HCT116 (cell line): ENCODE data around the gene SPTSSA. TPM values are rescaled to one million over a fixed set of nuclear protein-coding genes. Genes with fewer than 3 reads are reported as not detected.

ENCODE experiments used
- ATAC-seq: fragments of 200-7000 bp; cut with Tn5 transposase; 2 replicates; pipeline ENCODE4 v1.9.1; 2020; ENCODE audit warnings: mild to moderate bottlenecking, moderate library complexity
- BruUV-seq: library from RNA; stranded (reverse); fragments of 400-500 nt; replicated peaks from 2 replicates; lab custom pipeline; 2021; lab: Mats Ljungman, UMichigan
- CTCF ChIA-PET: fragments of 300-600 bp; sonication (Branson Sonifier 250); formaldehyde crosslinking; loops from one replicate; lab custom pipeline; 2021; ENCODE audit warnings: antibody characterized with exemption; lab: Charles Lee
- POLR2A ChIA-PET: fragments of 300-600, 350-600 bp; sonication (Branson Sonifier 250); formaldehyde crosslinking; loops from one replicate; lab custom pipeline; 2021; ENCODE audit warnings: antibody characterized with exemption; lab: Charles Lee
- RAD21 ChIA-PET, 2 experiments: fragments of 300-600 bp; sonication (Branson Sonifier 250); formaldehyde crosslinking; loops; one replicate each; lab custom pipeline; 2023; ENCODE audit warnings: low total read pairs in 2 of 2; ENCODE audit not compliant: uncharacterized antibody in 2 of 2, unreplicated experiment in 2 of 2, low non-redundant PET in 1 of 2; lab: Charles Lee
- DNase-seq: peaks from one replicate; pipeline ENCODE4 v3.0.0-alpha.2; 2010; ENCODE audit warnings: low read depth, low spot score
- H2AFZ ChIP-seq: fragments of 200-600 bp; shearing (Covaris generic), sonication (generic); 2 replicates; pipeline ENCODE4 v1.6.1; 2017; ENCODE audit warnings: low read depth, mixed run types, mixed read lengths, antibody characterized with exemption, low read length; ENCODE audit not compliant: poor library complexity, severe bottlenecking
- H3K27ac ChIP-seq: 2 replicates; pipeline ENCODE4 v1.5.1; 2012; ENCODE audit warnings: low read depth, low read length
- H3K27me3 ChIP-seq: fragments of 200-600 bp; sonication (generic); 2 replicates; pipeline ENCODE4 v1.6.1; 2016; ENCODE audit warnings: mixed run types, low read length, mixed read lengths; ENCODE audit not compliant: insufficient read depth
- H3K36me3 ChIP-seq, 2 experiments: fragments of 200-500 bp in 1 of 2; fragments of 200-600 bp in 1 of 2; sonication (Bioruptor generic) in 1 of 2; sonication (generic) in 1 of 2; 2 replicates each; pipeline versions ENCODE4 v1.5.1 to v1.6.1; 2014 to 2016; ENCODE audit warnings: low read length in 2 of 2, inconsistent platforms in 1 of 2, mixed read lengths in 1 of 2, mixed run types in 1 of 2; ENCODE audit not compliant: insufficient read depth in 2 of 2, control insufficient read depth in 1 of 2
- H3K4me1 ChIP-seq, 2 experiments: fragments of 200-600 bp in 1 of 2; sonication (generic) in 1 of 2; 2 replicates each; pipeline versions ENCODE4 v1.5.1 to v1.6.1; 2012 to 2017; ENCODE audit warnings: low read length in 2 of 2, inconsistent platforms in 1 of 2, mild to moderate bottlenecking in 1 of 2, mixed read lengths in 1 of 2, mixed run types in 1 of 2, moderate library complexity in 1 of 2; ENCODE audit not compliant: insufficient read depth in 2 of 2, control insufficient read depth in 1 of 2
- H3K4me2 ChIP-seq: fragments of 200-600 bp; sonication (generic); 2 replicates; pipeline ENCODE4 v1.6.1; 2017; ENCODE audit warnings: mixed run types, low read length, mixed read lengths
- H3K4me3 ChIP-seq, 2 experiments: fragments of 200-600 bp in 1 of 2; sonication (generic) in 1 of 2; replicated peaks in 1 of 2; 2 replicates each; pipeline ENCODE4 v1.5.1; 2011 to 2016; ENCODE audit warnings: low read length in 2 of 2, control low read depth in 1 of 2, low read depth in 1 of 2, mild to moderate bottlenecking in 1 of 2, mixed read lengths in 1 of 2, mixed run types in 1 of 2
- H3K79me2 ChIP-seq: fragments of 200-600 bp; sonication (generic); 2 replicates; pipeline ENCODE4 v1.6.1; 2017; ENCODE audit warnings: mild to moderate bottlenecking, mixed run types, low read length, moderate library complexity, mixed read lengths; ENCODE audit not compliant: insufficient read depth
- H3K9ac ChIP-seq: fragments of 200-600 bp; sonication (generic); 2 replicates; pipeline ENCODE4 v1.6.1; 2016; ENCODE audit warnings: low read length, mixed read lengths
- H3K9me2 ChIP-seq: fragments of 200-600 bp; sonication (generic), shearing (Covaris generic); 2 replicates; pipeline ENCODE4 v1.6.1; 2017; ENCODE audit warnings: mixed run types, mild to moderate bottlenecking, moderate library complexity; ENCODE audit not compliant: insufficient read depth
- H3K9me3 ChIP-seq, 2 experiments: fragments of 200-500 bp in 1 of 2; fragments of 200-600 bp in 1 of 2; sonication (Bioruptor generic) in 1 of 2; sonication (generic) in 1 of 2; 2 replicates each; pipeline ENCODE4 v1.6.1; 2014 to 2017; ENCODE audit warnings: low read length in 2 of 2, mixed read lengths in 2 of 2, inconsistent platforms in 1 of 2, low read depth in 1 of 2, mild to moderate bottlenecking in 1 of 2, mixed run types in 1 of 2, moderate library complexity in 1 of 2; ENCODE audit not compliant: control insufficient read depth in 1 of 2, insufficient read depth in 1 of 2
- H4K20me1 ChIP-seq: fragments of 200-600 bp; sonication (generic), shearing (Covaris generic); 2 replicates; pipeline ENCODE4 v1.6.1; 2017; ENCODE audit warnings: mixed run types, mild to moderate bottlenecking, moderate library complexity; ENCODE audit not compliant: insufficient read depth
- CBX3 ChIP-seq: IDR thresholded peaks from 2 replicates; pipeline ENCODE4 v1.6.1; 2012; ENCODE audit warnings: low read depth
- ELF1 ChIP-seq: IDR thresholded peaks from 2 replicates; pipeline ENCODE4 v1.6.1; 2012; ENCODE audit warnings: low read depth, borderline replicate concordance
- EZH2 ChIP-seq: fragments of 200-600 bp; sonication (generic); IDR thresholded peaks from 2 replicates; pipeline ENCODE4 v1.6.1; 2017; ENCODE audit warnings: antibody characterized with exemption, mixed run types
- FOSL1 ChIP-seq: IDR thresholded peaks from 2 replicates; pipeline ENCODE4 v1.6.1; 2012; ENCODE audit warnings: low read depth
- POLR2AphosphoS5 ChIP-seq: IDR thresholded peaks from 2 replicates; pipeline ENCODE4 v1.6.1; 2011; ENCODE audit warnings: mild to moderate bottlenecking, low read depth, low read length, moderate library complexity
- ZNF274 ChIP-seq: fragments of 200-500 bp; sonication (Bioruptor generic); IDR thresholded peaks from 2 replicates; pipeline ENCODE4 v1.6.1; 2014; ENCODE audit warnings: mild to moderate bottlenecking, low read depth, low read length, inconsistent platforms
- intact Hi-C: fragments of 100-400 bp; cut with micrococcal nuclease; formaldehyde crosslinking; loops from 2 replicates; pipeline ENCODE4 v1.10.0; 2022
- total RNA-seq: library from RNA; stranded (reverse); gene quantifications from one replicate; pipeline ENCODE4 v1.2.1, GENCODE V29; 2021; ENCODE audit not compliant: unreplicated experiment
- TF ChIP-seq, protein P1 (sequence below), 3 experiments: fragments of 200-600 bp in 1 of 3; sonication (generic) in 1 of 3; IDR thresholded peaks in 2 of 3; conservative IDR thresholded peaks in 1 of 3; 2 replicates each; pipeline ENCODE4 v1.5.1; 2012 to 2017; ENCODE audit warnings: low read depth in 2 of 3, low read length in 2 of 3, antibody characterized with exemption in 1 of 3, borderline replicate concordance in 1 of 3, control low read depth in 1 of 3, mild to moderate bottlenecking in 1 of 3, mixed read lengths in 1 of 3, mixed run types in 1 of 3, moderate library complexity in 1 of 3; ENCODE audit not compliant: insufficient read depth in 1 of 3

SPTSSA gene
- total RNA-seq, 1 experiment from 2014 or later: 17.0 TPM

DNA sequence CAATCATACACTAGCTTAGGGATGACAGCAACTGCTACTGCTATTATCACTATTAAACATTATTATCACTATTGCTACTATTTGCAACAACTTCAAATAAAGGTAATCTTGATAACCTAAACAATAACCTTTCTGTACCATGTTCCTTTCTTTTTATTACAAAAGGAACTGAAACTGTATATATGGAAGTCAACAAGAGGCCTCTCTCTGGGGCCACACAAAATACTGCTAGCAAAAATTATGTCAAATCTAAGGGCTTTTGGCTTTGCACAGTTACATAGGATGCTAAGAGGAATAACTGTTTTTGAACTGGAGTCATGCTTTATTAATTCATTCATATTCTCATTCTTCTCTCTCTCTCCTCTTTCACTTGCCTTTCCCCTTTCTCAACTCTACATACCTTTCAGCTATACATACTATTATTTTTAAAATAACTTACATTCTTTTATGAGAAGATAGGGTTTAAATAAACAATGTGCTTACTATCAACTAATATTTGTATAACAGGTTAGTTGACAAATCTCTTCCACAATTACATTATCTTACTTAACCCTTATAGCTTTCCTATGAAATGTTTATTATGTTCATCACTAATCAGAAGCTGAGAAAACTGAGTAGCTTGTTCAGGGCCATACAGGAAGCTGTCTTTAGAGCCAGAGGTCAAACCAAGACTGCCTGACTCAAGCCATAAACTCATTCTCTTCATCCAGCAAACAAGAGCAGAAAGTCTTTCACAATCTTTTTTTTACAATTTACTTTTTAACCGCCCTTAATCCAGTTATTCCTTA lies 25.7 kb downstream of the SPTSSA start:
- Histone ChIP-seq H3K79me2 (peaks cover 45% of the 10 kb centered on the region), H3K9me2 (no peaks in the 10 kb centered on the region), H3K27me3 (no peaks in the 10 kb centered on the region), H3K9ac (no peak overlapping the region), H3K4me2 (no peak overlapping the region), H3K4me1 (no peaks in the 10 kb centered on the region), H2AFZ (no peak overlapping the region), H3K27ac (no peak overlapping the region), H3K36me3 (no peaks in the 10 kb centered on the region; a peak in 1 of 4 replicates), H4K20me1 (peaks cover 4% of the 10 kb centered on the region), H3K9me3 (no peaks in the 10 kb centered on the region), H3K4me3 (no peak overlapping the region)
- TF ChIP-seq ELF1 (no peak), POLR2AphosphoS5 (no peak), FOSL1 (no peak), EZH2 (no peak), ZNF274 (no peak), CBX3 (no peak)
- TF ChIP-seq, protein P1, sequence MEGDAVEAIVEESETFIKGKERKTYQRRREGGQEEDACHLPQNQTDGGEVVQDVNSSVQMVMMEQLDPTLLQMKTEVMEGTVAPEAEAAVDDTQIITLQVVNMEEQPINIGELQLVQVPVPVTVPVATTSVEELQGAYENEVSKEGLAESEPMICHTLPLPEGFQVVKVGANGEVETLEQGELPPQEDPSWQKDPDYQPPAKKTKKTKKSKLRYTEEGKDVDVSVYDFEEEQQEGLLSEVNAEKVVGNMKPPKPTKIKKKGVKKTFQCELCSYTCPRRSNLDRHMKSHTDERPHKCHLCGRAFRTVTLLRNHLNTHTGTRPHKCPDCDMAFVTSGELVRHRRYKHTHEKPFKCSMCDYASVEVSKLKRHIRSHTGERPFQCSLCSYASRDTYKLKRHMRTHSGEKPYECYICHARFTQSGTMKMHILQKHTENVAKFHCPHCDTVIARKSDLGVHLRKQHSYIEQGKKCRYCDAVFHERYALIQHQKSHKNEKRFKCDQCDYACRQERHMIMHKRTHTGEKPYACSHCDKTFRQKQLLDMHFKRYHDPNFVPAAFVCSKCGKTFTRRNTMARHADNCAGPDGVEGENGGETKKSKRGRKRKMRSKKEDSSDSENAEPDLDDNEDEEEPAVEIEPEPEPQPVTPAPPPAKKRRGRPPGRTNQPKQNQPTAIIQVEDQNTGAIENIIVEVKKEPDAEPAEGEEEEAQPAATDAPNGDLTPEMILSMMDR (IDR thresholded peaks at IDR 0.05 in 2 of 3, conservative IDR thresholded peaks at IDR 0.05 in 1 of 3; ENCODE audit: borderline replicate concordance in 1 of 3, insufficient read depth in 1 of 3, low read depth in 2 of 3, low read length in 2 of 3): no peak
- ATAC-seq (no peak), DNase-seq (no peak)
- BruUV-seq: no TSS peak
- ChIA-PET CTCF (no interaction called here), POLR2A (no interaction called here), RAD21 (no interaction called here)
- intact Hi-C loops: no loop called here
